HL-60 (cell line): ENCODE data around the gene GTF2IRD1.

Experiments used
- GABPA ChIP-seq: IDR thresholded peaks from 2 replicates; pipeline ENCODE4 v1.6.1; 2012; ENCODE audit warnings: low read depth
- POLR2AphosphoS5 ChIP-seq: IDR thresholded peaks from 2 replicates; pipeline ENCODE4 v1.6.1; 2012; ENCODE audit warnings: low read depth
- SPI1 ChIP-seq: IDR thresholded peaks from 2 replicates; pipeline ENCODE4 v1.6.1; 2012; ENCODE audit warnings: low read depth, mild to moderate bottlenecking, borderline replicate concordance
- TF ChIP-seq, protein P1 (sequence below): IDR thresholded peaks from one replicate; pipeline ENCODE4 v1.5.1; 2011; ENCODE audit warnings: low read length, control low read depth, inconsistent platforms; ENCODE audit not compliant: insufficient read depth

DNA sequence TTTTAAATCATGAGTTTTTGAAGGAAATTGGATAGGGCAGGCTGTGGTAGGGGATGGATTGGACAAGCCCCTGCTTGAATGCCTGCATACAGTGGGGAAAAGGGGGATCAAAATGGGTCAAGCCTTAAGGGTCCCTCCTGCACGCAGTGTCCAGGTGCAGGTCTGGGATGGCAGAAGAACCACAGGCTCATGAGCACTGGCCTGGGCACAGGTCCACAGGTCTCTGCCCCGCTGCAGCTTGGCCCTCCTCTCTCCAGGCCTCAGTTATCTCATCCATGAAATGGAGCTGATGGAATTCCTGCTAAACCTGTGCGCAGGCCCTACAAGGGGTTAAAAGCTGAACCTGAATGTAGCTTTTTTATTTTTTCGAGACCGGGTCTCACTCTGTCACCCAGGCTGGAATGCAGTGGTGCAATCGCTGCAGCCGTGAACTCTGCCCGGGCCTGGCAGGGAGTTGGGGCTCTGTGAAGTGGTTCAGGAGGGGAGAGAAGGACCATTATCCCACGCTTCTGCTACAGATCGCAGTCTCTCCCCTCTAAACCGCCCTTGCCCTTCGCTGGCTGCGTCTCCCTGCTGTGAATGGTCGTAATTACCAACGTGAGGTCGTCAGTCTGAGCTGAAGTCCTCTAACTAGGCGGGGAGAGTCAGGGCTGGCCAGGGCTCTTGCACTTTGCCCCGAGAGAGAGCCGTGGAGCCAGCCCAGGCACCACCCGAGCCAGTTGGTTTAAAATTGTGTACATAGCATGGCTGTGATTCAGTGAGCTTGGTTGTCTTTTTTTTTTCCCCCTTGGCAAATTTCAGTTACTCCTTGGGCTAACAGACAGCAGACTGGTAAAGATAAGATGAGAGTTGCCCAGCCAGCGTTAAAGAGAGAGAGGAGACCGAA is 126.3 kb downstream of the GTF2IRD1 start:
- no peak for TF ChIP-seq POLR2AphosphoS5
- TF ChIP-seq, protein P1, sequence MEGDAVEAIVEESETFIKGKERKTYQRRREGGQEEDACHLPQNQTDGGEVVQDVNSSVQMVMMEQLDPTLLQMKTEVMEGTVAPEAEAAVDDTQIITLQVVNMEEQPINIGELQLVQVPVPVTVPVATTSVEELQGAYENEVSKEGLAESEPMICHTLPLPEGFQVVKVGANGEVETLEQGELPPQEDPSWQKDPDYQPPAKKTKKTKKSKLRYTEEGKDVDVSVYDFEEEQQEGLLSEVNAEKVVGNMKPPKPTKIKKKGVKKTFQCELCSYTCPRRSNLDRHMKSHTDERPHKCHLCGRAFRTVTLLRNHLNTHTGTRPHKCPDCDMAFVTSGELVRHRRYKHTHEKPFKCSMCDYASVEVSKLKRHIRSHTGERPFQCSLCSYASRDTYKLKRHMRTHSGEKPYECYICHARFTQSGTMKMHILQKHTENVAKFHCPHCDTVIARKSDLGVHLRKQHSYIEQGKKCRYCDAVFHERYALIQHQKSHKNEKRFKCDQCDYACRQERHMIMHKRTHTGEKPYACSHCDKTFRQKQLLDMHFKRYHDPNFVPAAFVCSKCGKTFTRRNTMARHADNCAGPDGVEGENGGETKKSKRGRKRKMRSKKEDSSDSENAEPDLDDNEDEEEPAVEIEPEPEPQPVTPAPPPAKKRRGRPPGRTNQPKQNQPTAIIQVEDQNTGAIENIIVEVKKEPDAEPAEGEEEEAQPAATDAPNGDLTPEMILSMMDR = no peak
- TF ChIP-seq GABPA = no peak
- no peak for TF ChIP-seq SPI1
